H1 (cell line): ENCODE measurements around the gene TUT4. TPM values are rescaled to one million over a fixed set of nuclear protein-coding genes. Genes with fewer than 3 reads are reported as not detected.

Experiments
- CTCF ChIA-PET: fragments of 300-600 bp; sonication (Branson Sonifier 250); formaldehyde crosslinking; loops from one replicate; lab custom pipeline; 2021; ENCODE audit not compliant: partially characterized antibody; lab: Charles Lee
- POLR2A ChIA-PET: fragments of 300-600 bp; sonication (Branson Sonifier 250); formaldehyde crosslinking; loops from one replicate; lab custom pipeline; 2021; ENCODE audit warnings: inconsistent platforms; ENCODE audit not compliant: partially characterized antibody; lab: Charles Lee
- DNase-seq, 2 experiments: peaks; one replicate each; pipeline versions ENCODE4 v3.0.0 to v3.0.0-alpha.2; 2010 to 2022; ENCODE audit warnings: low spot score in 2 of 2, low read depth in 1 of 2, mixed read lengths in 1 of 2
- FAIRE-seq: peaks from 2 replicates; lab custom pipeline; 2011; peaks lifted over from hg19 to GRCh38; lab: Jason Lieb, UNC
- H2AFZ ChIP-seq: 2 replicates; pipeline ENCODE4 v1.8.1; 2012; ENCODE audit warnings: low read length, inconsistent platforms
- H2AK5ac ChIP-seq: 2 replicates; pipeline ENCODE4 v1.6.1; 2013; ENCODE audit warnings: low read depth, low read length
- H2BK120ac ChIP-seq: replicated peaks from 2 replicates; pipeline ENCODE3; 2013; ENCODE audit warnings: low read depth, low read length, inconsistent platforms
- H2BK12ac ChIP-seq: 2 replicates; pipeline ENCODE4 v1.6.1; 2013; ENCODE audit warnings: low read depth, low read length
- H2BK15ac ChIP-seq: 2 replicates; pipeline ENCODE4 v1.6.1; 2013; ENCODE audit warnings: low read length
- H2BK20ac ChIP-seq: 2 replicates; pipeline ENCODE4 v1.6.1; 2013; ENCODE audit warnings: low read length
- H2BK5ac ChIP-seq: 2 replicates; pipeline ENCODE4 v1.6.1; 2013; ENCODE audit warnings: low read depth, low read length
- H3K14ac ChIP-seq: 2 replicates; pipeline ENCODE4 v1.6.1; 2013; ENCODE audit warnings: inconsistent platforms; ENCODE audit not compliant: insufficient read length
- H3K18ac ChIP-seq: 2 replicates; pipeline ENCODE4 v1.6.1; 2013; ENCODE audit warnings: low read length; ENCODE audit errors: extremely low read depth
- H3K23ac ChIP-seq: 2 replicates; pipeline ENCODE4 v1.6.1; 2013; ENCODE audit warnings: inconsistent platforms; ENCODE audit not compliant: insufficient read length
- H3K23me2 ChIP-seq: 2 replicates; pipeline ENCODE4 v1.6.1; 2013; ENCODE audit warnings: low read depth, low read length
- H3K27ac ChIP-seq: 2 replicates; pipeline ENCODE4 v1.6.1; 2011; ENCODE audit warnings: low read depth, low read length, inconsistent platforms
- H3K27me3 ChIP-seq, 4 experiments: replicated peaks in 1 of 4; 1 replicate in 1 of 4; 2 replicates in 3 of 4; pipeline versions ENCODE4 v1.6.1 to v1.8.1; 2011 to 2013; ENCODE audit warnings: low read length in 3 of 4, mild to moderate bottlenecking in 3 of 4, inconsistent platforms in 2 of 4, mixed read lengths in 2 of 4, moderate library complexity in 1 of 4; ENCODE audit not compliant: control insufficient read depth in 3 of 4, insufficient read depth in 3 of 4; ENCODE audit errors: extremely low read depth in 1 of 4
- H3K36me3 ChIP-seq, 4 experiments: 2 replicates each; pipeline versions ENCODE4 v1.6.1 to v1.8.1; 2011 to 2013; ENCODE audit warnings: mild to moderate bottlenecking in 4 of 4, low read length in 3 of 4, moderate library complexity in 2 of 4, control low read depth in 1 of 4, inconsistent platforms in 1 of 4; ENCODE audit not compliant: insufficient read depth in 4 of 4, control insufficient read depth in 2 of 4
- H3K4ac ChIP-seq: replicated peaks from 2 replicates; pipeline ENCODE3; 2013; ENCODE audit warnings: low read length, low read depth, mixed read lengths, inconsistent platforms; ENCODE audit not compliant: insufficient read length
- H3K4me1 ChIP-seq, 4 experiments: replicated peaks in 1 of 4; 1 replicate in 1 of 4; 2 replicates in 3 of 4; pipeline versions ENCODE4 v1.6.1 to v1.8.1; 2011 to 2013; ENCODE audit warnings: low read length in 3 of 4, inconsistent platforms in 2 of 4, mixed read lengths in 1 of 4; ENCODE audit not compliant: insufficient read depth in 4 of 4, control insufficient read depth in 3 of 4
- H3K4me2 ChIP-seq, 2 experiments: 2 replicates each; pipeline versions ENCODE4 v1.6.1 to v1.8.1; 2011 to 2013; ENCODE audit warnings: low read depth in 2 of 2, low read length in 2 of 2, control low read depth in 1 of 2, inconsistent platforms in 1 of 2, mild to moderate bottlenecking in 1 of 2; ENCODE audit not compliant: insufficient read depth in 1 of 2
- H3K4me3 ChIP-seq, 4 experiments: fragments of 200-600, 300-600 bp in 1 of 4; sonication (generic), shearing (Covaris generic), sonication (Bioruptor Twin) in 1 of 4; 2 replicates each; pipeline versions ENCODE4 v1.5.1 to v1.8.1; 2011 to 2016; ENCODE audit warnings: low read length in 4 of 4, low read depth in 3 of 4, control low read depth in 2 of 4, inconsistent platforms in 2 of 4, mild to moderate bottlenecking in 2 of 4, mixed read lengths in 1 of 4, moderate library complexity in 1 of 4; ENCODE audit not compliant: insufficient read depth in 2 of 4; ENCODE audit errors: extremely low read depth in 1 of 4
- H3K56ac ChIP-seq: replicated peaks from 2 replicates; pipeline ENCODE3; 2013; ENCODE audit warnings: low read depth, mild to moderate bottlenecking, mixed read lengths, low read length, inconsistent platforms; ENCODE audit not compliant: insufficient read length
- H3K79me1 ChIP-seq: 2 replicates; pipeline ENCODE4 v1.6.1; 2013; ENCODE audit warnings: low read depth, low read length, control low read depth
- H3K79me2 ChIP-seq, 2 experiments: 2 replicates each; pipeline versions ENCODE4 v1.6.1 to v1.8.1; 2012 to 2013; ENCODE audit warnings: low read length in 2 of 2, mild to moderate bottlenecking in 2 of 2, inconsistent platforms in 1 of 2; ENCODE audit not compliant: insufficient read depth in 2 of 2, control insufficient read depth in 1 of 2
- H3K9ac ChIP-seq, 4 experiments: replicated peaks in 1 of 4; 1 replicate in 1 of 4; 2 replicates in 3 of 4; pipeline versions ENCODE4 v1.6.1 to v1.8.1; 2011 to 2013; ENCODE audit warnings: low read depth in 3 of 4, low read length in 3 of 4, control low read depth in 2 of 4, mild to moderate bottlenecking in 2 of 4, moderate library complexity in 2 of 4, inconsistent platforms in 1 of 4; ENCODE audit errors: extremely low read depth in 1 of 4
- H3K9me3 ChIP-seq, 2 experiments: 2 replicates each; pipeline versions ENCODE4 v1.6.1 to v1.8.1; 2012 to 2013; ENCODE audit warnings: mild to moderate bottlenecking in 2 of 2, moderate library complexity in 2 of 2, control low read depth in 1 of 2, inconsistent platforms in 1 of 2, low read depth in 1 of 2, low read length in 1 of 2, mixed read lengths in 1 of 2; ENCODE audit not compliant: insufficient read depth in 2 of 2
- H4K20me1 ChIP-seq, 2 experiments: replicated peaks in 1 of 2; 2 replicates each; pipeline versions ENCODE3 to v1.8.1; 2011 to 2013; ENCODE audit warnings: inconsistent platforms in 2 of 2, low read length in 2 of 2, mild to moderate bottlenecking in 1 of 2; ENCODE audit not compliant: insufficient read depth in 2 of 2, control insufficient read depth in 1 of 2
- H4K5ac ChIP-seq: 2 replicates; pipeline ENCODE4 v1.6.1; 2013; ENCODE audit warnings: low read length, low read depth, mixed read lengths, inconsistent platforms; ENCODE audit not compliant: insufficient read length
- H4K8ac ChIP-seq: 2 replicates; pipeline ENCODE4 v1.8.0; 2013; ENCODE audit warnings: mild to moderate bottlenecking, moderate library complexity, low read length, inconsistent platforms; ENCODE audit not compliant: insufficient read depth; ENCODE audit errors: extremely low read depth
- H4K91ac ChIP-seq: replicated peaks from 2 replicates; pipeline ENCODE3; 2013; ENCODE audit warnings: low read length, mixed read lengths, inconsistent platforms; ENCODE audit not compliant: insufficient read length
- BACH1 ChIP-seq: IDR thresholded peaks from 2 replicates; pipeline ENCODE4 v1.6.1; 2012; ENCODE audit warnings: low read length, improper control_type of control experiment
- CBX5 ChIP-seq: fragments of 300-800, 300-1000 bp; sonication (generic); IDR thresholded peaks from 2 replicates; pipeline ENCODE4 v1.7.1; 2016; ENCODE audit warnings: antibody characterized with exemption, low read length, low read depth
- CHD1 ChIP-seq: IDR thresholded peaks from 2 replicates; pipeline ENCODE4 v1.6.1; 2012; ENCODE audit warnings: low read depth, low read length, improper control_type of control experiment
- EP300 ChIP-seq, 2 experiments: IDR thresholded peaks; 1 replicate in 1 of 2; 2 replicates in 1 of 2; pipeline ENCODE4 v1.6.1; 2011 to 2012; ENCODE audit warnings: low read depth in 2 of 2, low read length in 2 of 2, mild to moderate bottlenecking in 2 of 2, borderline replicate concordance in 1 of 2, inconsistent platforms in 1 of 2, moderate library complexity in 1 of 2
- FOSL1 ChIP-seq: IDR thresholded peaks from 2 replicates; pipeline ENCODE4 v1.6.1; 2011; ENCODE audit warnings: mild to moderate bottlenecking, low read depth, low read length, moderate library complexity; ENCODE audit not compliant: insufficient read depth
- GABPA ChIP-seq: IDR thresholded peaks from 2 replicates; pipeline ENCODE4 v1.6.1; 2011; ENCODE audit warnings: mild to moderate bottlenecking, low read length, moderate library complexity, borderline replicate concordance; ENCODE audit not compliant: insufficient read depth
- HDAC6 ChIP-seq: IDR thresholded peaks from one replicate; pipeline ENCODE4 v1.7.1; 2012; ENCODE audit warnings: low read depth, mild to moderate bottlenecking, inconsistent platforms, low read length, moderate library complexity
- MAFK ChIP-seq: IDR thresholded peaks from 2 replicates; pipeline ENCODE4 v1.6.1; 2012; ENCODE audit warnings: low read depth, mild to moderate bottlenecking, improper control_type of control experiment, low read length
- RFX5 ChIP-seq: IDR thresholded peaks from 2 replicates; pipeline ENCODE4 v1.6.1; 2011; ENCODE audit warnings: low read depth, low read length, improper control_type of control experiment, borderline replicate concordance
- SAP30 ChIP-seq: fragments of 300-600 bp; sonication (generic); IDR thresholded peaks from 2 replicates; pipeline ENCODE4 v1.7.1; 2012; ENCODE audit warnings: low read length, moderate library complexity, mild to moderate bottlenecking, inconsistent platforms; ENCODE audit not compliant: insufficient read depth, insufficient replicate concordance
- SIN3A ChIP-seq, 2 experiments: IDR thresholded peaks in 1 of 2; conservative IDR thresholded peaks in 1 of 2; 2 replicates each; pipeline ENCODE4 v1.6.1; 2011 to 2012; ENCODE audit warnings: low read length in 2 of 2, improper control_type of control experiment in 1 of 2, low read depth in 1 of 2, mild to moderate bottlenecking in 1 of 2
- SP2 ChIP-seq: IDR thresholded peaks from 2 replicates; pipeline ENCODE4 v1.6.1; 2012; ENCODE audit warnings: mild to moderate bottlenecking, low read length, inconsistent platforms
- YY1 ChIP-seq: IDR thresholded peaks from 2 replicates; pipeline ENCODE4 v1.6.1; 2011; ENCODE audit warnings: low read depth, mild to moderate bottlenecking, low read length
- WGBS, 2 experiments: shearing (Covaris generic) in 1 of 2; methylation state at CpG; one replicate each; pipeline versions ENCODE4 v1.1.6 to v1.1.7; 2013 to 2015; ENCODE audit warnings: low lambda C conversion rate in 2 of 2, mixed read lengths in 2 of 2, inconsistent platforms in 1 of 2, low coverage in 1 of 2, missing lambda C conversion rate in 1 of 2; ENCODE audit not compliant: insufficient replicate concordance in 2 of 2, insufficient coverage in 1 of 2, insufficient read length in 1 of 2; ENCODE audit errors: extremely low coverage in 1 of 2, missing lambda C conversion rate in 1 of 2; 5-methylcytosine and 5-hydroxymethylcytosine counted together
- polyA plus RNA-seq, 7 experiments: library from polyadenylated mRNA; depleted of rRNA in 3 of 7; stranded (reverse) in 5 of 7; unstranded in 2 of 7; fragments of >200 nt in 5 of 7; fragments of 200-250 nt in 2 of 7; gene quantifications; 1 replicate in 5 of 7; 2 replicates in 1 of 7; 4 replicates in 1 of 7; pipeline versions ENCODE4 v1.2.1 to v1.2.3, GENCODE V29; 2011 to 2013; ENCODE audit warnings: missing spikeins in 2 of 7, mixed read lengths in 2 of 7
- total RNA-seq: library from RNA; stranded (reverse); fragmentation: NEBNext Ultra II Directional; extraction: Animal tissue kit (Norgen Biotek cat#: 25700); gene quantifications from 2 replicates; pipeline ENCODE4 v1.2.1, GENCODE V29; 2021

The TUT4 gene
- total and polyA plus RNA-seq, 2 of the 8 experiments (the other 6 are each of a cell fraction or from before 2014, with no cell fraction given) = 54.5 to 63.3 TPM

DNA sequence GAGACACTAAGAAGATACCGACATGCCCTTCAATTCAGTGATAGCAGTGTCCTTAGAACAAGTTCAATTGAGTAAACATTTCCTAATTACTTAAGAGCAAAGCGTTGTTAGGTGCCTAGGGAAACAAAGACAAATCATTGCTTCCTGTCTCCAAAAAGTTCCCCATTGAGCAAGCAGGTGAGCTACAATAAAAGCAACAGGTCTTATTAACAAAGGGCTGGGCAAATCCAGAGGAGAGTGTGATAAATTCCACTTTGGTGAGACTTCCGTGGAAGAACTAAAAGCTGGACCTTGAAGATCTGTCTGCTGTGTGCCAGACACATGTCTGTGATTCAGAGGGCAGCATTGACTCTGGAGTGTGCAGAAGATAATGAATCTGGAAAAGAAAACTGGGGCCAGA lies 1.9 kb upstream of the TUT4 start:
- H3K4me1 ChIP-seq = peaks cover 3 to 11% (median 9%) of the 10 kb centered on the region in 4 experiments; a peak in 5 of 7 replicates
- H4K8ac ChIP-seq = no peak overlapping the region
- H4K91ac ChIP-seq = no peak overlapping the region
- H2BK5ac ChIP-seq = no peak overlapping the region
- H2AK5ac ChIP-seq = no peak overlapping the region
- H3K79me1 ChIP-seq = peaks cover 3% of the 10 kb centered on the region; the same call in 1 of the 2 replicates
- POLR2A ChIA-PET = interaction anchor here (1.8 kb wide), 1 partner anchor 47 kb away, joined by 4 read pairs; no protein-coding TSS in a partner anchor
- peaks cover 0 to 5% of the 10 kb centered on the region in 2 experiments for H4K20me1 ChIP-seq
- H3K14ac ChIP-seq = no peak overlapping the region
- no peaks in the 10 kb centered on the region for H3K27me3 ChIP-seq
- H3K9ac ChIP-seq = peak overlapping the region in 2 of 4 experiments; percentile 0 to 79; a peak in 1 of 7 replicates
- no peak overlapping the region for H3K56ac ChIP-seq
- H4K5ac ChIP-seq = no peak overlapping the region
- H2BK20ac ChIP-seq = 0 out of 2 replicates have a peak overlapping the region, but pooled peaks have one; percentile 13
- H2BK12ac ChIP-seq = peak overlapping the region; percentile 7; the same call in 1 of the 2 replicates
- no peak overlapping the region for H2BK120ac ChIP-seq
- peaks cover 16% of the 10 kb centered on the region for H3K23me2 ChIP-seq
- no peaks in the 10 kb centered on the region for H3K36me3 ChIP-seq
- CTCF ChIA-PET = no interaction called here
- no peak overlapping the region for H3K23ac ChIP-seq
- H3K79me2 ChIP-seq = peaks cover 8 to 27% of the 10 kb centered on the region in 2 experiments; a peak in 3 of 4 replicates
- H3K4me2 ChIP-seq = peak overlapping the region; percentile 67 to 99
- H3K18ac ChIP-seq = no peak overlapping the region; the same call in 1 of the 2 replicates
- WGBS, 2 experiments = 35% methylated on average over 3 of the region's 3 CpGs; no CpG with 5 or more reads in 1 of the 2 experiments
- H3K4ac ChIP-seq = no peak overlapping the region
- no peak overlapping the region for H3K27ac ChIP-seq
- peak overlapping the region; percentile 56; the same call in 1 of the 2 replicates for H2AFZ ChIP-seq
- DNase-seq (no peak), FAIRE-seq (peak; percentile 19)
- peak overlapping the region in 3 of 4 experiments; percentile 10 to 94 (median 88); a peak in 5 of 8 replicates for H3K4me3 ChIP-seq
- no peaks in the 10 kb centered on the region for H3K9me3 ChIP-seq
- no peak overlapping the region for H2BK15ac ChIP-seq
- no peak for TF ChIP-seq YY1
- no peak for TF ChIP-seq CHD1
- no peak for TF ChIP-seq FOSL1
- TF ChIP-seq HDAC6 = no peak
- TF ChIP-seq MAFK = no peak
- no peak for TF ChIP-seq RFX5
- no peak for TF ChIP-seq EP300 (IDR thresholded peaks at IDR 0.05; ENCODE audit: borderline replicate concordance in 1 of 2, low read depth in 2 of 2, low read length in 2 of 2)
- TF ChIP-seq SIN3A (conservative IDR thresholded peaks at IDR 0.05 in 1 of 2, IDR thresholded peaks at IDR 0.05 in 1 of 2; ENCODE audit: low read depth in 1 of 2, low read length in 2 of 2) = no peak
- no peak for TF ChIP-seq SP2
- no peak for TF ChIP-seq SAP30
- TF ChIP-seq GABPA = no peak
- no peak for TF ChIP-seq CBX5
- TF ChIP-seq BACH1 = no peak
